T-helper 1 cell treated with Interleukin-12 subunit alpha and Interleukin-12 subunit beta and Interleukin-4 antibody, amounts not matched to agents 30 ng/mL and 1 ng/mL, for 36 hours (primary cell): ENCODE results near the gene KDM2A. TPM values are rescaled to one million over a fixed set of nuclear protein-coding genes. Genes with fewer than 3 reads are reported as not detected.

Experiments used
- intact Hi-C: fragments of 100-400 bp; cut with micrococcal nuclease; formaldehyde crosslinking; loops from one replicate; pipeline ENCODE4 v1.15.1; 2024
- total RNA-seq: library from RNA; stranded (reverse); gene quantifications from 2 replicates; pipeline ENCODE4 v1.2.3, GENCODE V29; 2022

KDM2A gene
- 148 and 149 TPM in 2 replicates for total RNA-seq

GRCh38 chr11:67118801-67119584, at the start of gene KDM2A:
Gene KDM2A (plus strand): TSS chr11:67119263. CDS start chr11:67121317, 2,054 bp downstream.
- intact Hi-C loops, result loop anchor here (1.0 to 10.0 kb wide), 6 partner anchors 120 to 390 kb away; partner anchors contain the start of genes CDK2AP2 and PC

GRCh38 chr11:67071420-67072284, 47.4 kb upstream of the KDM2A start:
- intact Hi-C loops, result loop anchor here (1.0 kb wide), 1 partner anchor 17 kb away; no protein-coding TSS in a partner anchor

GRCh38 chr11:67072295-67072694, 46.8 kb upstream of the KDM2A start:
- intact Hi-C loops, result no loop called here

GRCh38 chr11:67073908-67074307, 45.2 kb upstream of the KDM2A start:
- intact Hi-C loops, result no loop called here

- intact Hi-C loops, result no loop called here
Measured at GRCh38 chr11:67076202-67076601, 42.9 kb upstream of the KDM2A start.

- intact Hi-C loops, result no loop called here
Measured at GRCh38 chr11:67079065-67079705, 39.9 kb upstream of the KDM2A start.

GRCh38 chr11:67082071-67082791, 36.8 kb upstream of the KDM2A start:
- intact Hi-C loops, result loop anchor here (10.0 kb wide), 1 partner anchor 233 kb away; no protein-coding TSS in a partner anchor

- intact Hi-C loops, result loop anchor here (10.0 kb wide), 1 partner anchor 231 kb away; no protein-coding TSS in a partner anchor
Measured at GRCh38 chr11:67083786-67084366, 35.2 kb upstream of the KDM2A start.

- intact Hi-C loops, result loop anchor here (10.0 kb wide), 1 partner anchor 229 kb away; no protein-coding TSS in a partner anchor
Measured at GRCh38 chr11:67085617-67086016, 33.4 kb upstream of the KDM2A start.

GRCh38 chr11:67090717-67091116, 28.3 kb upstream of the KDM2A start:
- intact Hi-C loops, result no loop called here

- intact Hi-C loops, result no loop called here
Measured at GRCh38 chr11:67095214-67095507, 23.9 kb upstream of the KDM2A start.

- intact Hi-C loops, result no loop called here
Measured at GRCh38 chr11:67098799-67099429, 20.1 kb upstream of the KDM2A start.

- intact Hi-C loops, result no loop called here
Measured at GRCh38 chr11:67099831-67100324, 19.2 kb upstream of the KDM2A start.

- intact Hi-C loops, result no loop called here
Measured at GRCh38 chr11:67102664-67103063, 16.4 kb upstream of the KDM2A start.

GRCh38 chr11:67105964-67106363, 13.1 kb upstream of the KDM2A start:
- intact Hi-C loops, result loop anchor here (5.0 kb wide), 1 partner anchor 1041 kb away; no protein-coding TSS in a partner anchor

GRCh38 chr11:67111261-67111660, 7.8 kb upstream of the KDM2A start:
- intact Hi-C loops, result loop anchor here (10.0 kb wide), 2 partner anchors 204 to 366 kb away; a partner anchor contains a TSS

- intact Hi-C loops, result loop anchor here (10.0 kb wide), 2 partner anchors 202 to 368 kb away; a partner anchor contains a TSS
Measured at GRCh38 chr11:67113231-67113721, 5.8 kb upstream of the KDM2A start.

GRCh38 chr11:67114275-67114896, 4.7 kb upstream of the KDM2A start:
- intact Hi-C loops, result loop anchor here (10.0 kb wide), 2 partner anchors 200 to 370 kb away; a partner anchor contains a TSS

GRCh38 chr11:67116758-67117105, 2.3 kb upstream of the KDM2A start:
- intact Hi-C loops, result loop anchor here (10.0 kb wide), 2 partner anchors 198 to 372 kb away; a partner anchor contains a TSS
